ENCODE results near the gene THSD4. TPM values are rescaled to one million over a fixed set of nuclear protein-coding genes. Genes with fewer than 3 reads are reported as not detected.
"Not testable (repeated sequence)": the region's sequence is repeated elsewhere in the genome, so short reads cannot be mapped to it uniquely, and the experiment has no call there.

THSD4 gene
- total RNA-seq, 2 experiments from 2014 or later, result not detected

DNA sequence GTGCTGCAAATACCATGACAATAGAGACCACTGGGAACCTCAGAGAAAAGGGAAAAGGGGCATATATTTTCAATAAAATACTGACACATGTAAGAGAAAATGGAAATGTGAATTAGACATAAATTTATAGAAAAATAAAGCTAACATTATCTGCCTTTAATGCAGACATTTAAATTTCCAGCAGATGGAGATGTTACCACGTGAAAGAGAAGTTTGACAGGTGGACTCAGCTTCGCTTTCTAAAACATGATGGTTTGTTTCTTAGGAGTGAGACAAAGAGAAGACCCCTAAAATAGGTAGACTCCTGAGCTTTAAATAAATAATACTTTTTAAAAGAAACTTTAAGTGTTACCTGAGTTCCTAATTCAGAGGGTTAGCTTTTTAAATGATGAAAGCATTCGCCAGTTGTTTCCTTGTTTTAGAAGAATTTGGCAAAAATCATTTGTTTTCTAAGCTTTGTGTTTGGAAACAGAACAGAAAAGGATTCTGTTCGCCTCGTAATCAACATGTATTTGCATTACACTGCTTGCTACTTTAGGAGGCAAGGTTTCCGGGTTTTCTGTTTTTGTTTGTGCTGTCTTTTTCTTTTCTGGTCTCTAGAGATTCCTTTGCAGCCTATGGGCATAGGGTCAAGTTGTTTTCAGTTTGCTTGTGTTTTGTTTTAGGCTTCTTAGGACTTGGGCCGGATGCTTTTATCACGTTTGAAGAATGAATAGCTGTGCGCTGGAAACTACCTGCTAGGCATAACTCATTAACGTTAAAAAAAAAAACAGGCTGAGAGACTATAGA lies 271.4 kb downstream of the THSD4 start:
- CTCF ChIA-PET, result interaction anchor here (0.9 to 4.6 kb wide), 12 partner anchors 8 to 357 kb away, joined by 3 to 22 read pairs (median 4); no protein-coding TSS in a partner anchor
- Mint-ChIP-seq H3K27me3 (ENCODE audit: low read depth) (peaks cover 33% of the 10 kb centered on the region), H3K36me3 (ENCODE audit: low read depth) (no peaks in the 10 kb centered on the region), H3K4me3 (no peak overlapping the region), H3K9me3 (ENCODE audit: insufficient read depth) (no peaks in the 10 kb centered on the region), H3K27ac (no peak overlapping the region), H3K4me1 (ENCODE audit: low read depth) (no peaks in the 10 kb centered on the region)
- DNase-seq (no peak), ATAC-seq (no peak)
- POLR2A ChIA-PET, result interaction anchor here (0.7 kb wide), 1 partner anchor 38 kb away, joined by 3 read pairs; no protein-coding TSS in a partner anchor

DNA sequence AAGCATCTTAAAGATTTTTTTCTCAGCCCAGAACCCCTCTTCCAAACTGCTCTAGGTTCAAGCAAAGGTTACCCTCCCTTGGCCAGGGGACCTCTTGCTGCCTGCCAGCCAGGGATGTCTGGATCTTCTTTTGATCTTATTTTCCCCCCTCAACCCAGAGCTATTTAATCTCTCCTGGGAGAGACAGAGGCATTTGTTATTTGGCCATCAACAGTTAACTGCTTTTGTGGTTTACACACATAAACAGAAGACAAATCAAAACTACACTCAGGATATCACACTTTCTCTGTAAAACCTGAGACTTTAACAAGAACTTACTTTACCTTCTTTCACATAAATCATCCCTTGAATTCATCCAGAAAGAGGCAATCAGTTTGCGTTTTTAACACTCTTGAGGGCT lies 272.5 kb downstream of the THSD4 start:
- Mint-ChIP-seq H3K9me3 (ENCODE audit: insufficient read depth) (no peaks in the 10 kb centered on the region), H3K36me3 (ENCODE audit: low read depth) (no peaks in the 10 kb centered on the region), H3K27ac (no peak overlapping the region), H3K27me3 (ENCODE audit: low read depth) (peaks cover 30% of the 10 kb centered on the region), H3K4me1 (ENCODE audit: low read depth) (no peaks in the 10 kb centered on the region), H3K4me3 (no peak overlapping the region)
- ChIA-PET CTCF (interaction anchor here (1.8 to 4.6 kb wide), 2 partner anchors 9 to 56 kb away, joined by 5 to 22 read pairs; no protein-coding TSS in a partner anchor), POLR2A (no interaction called here)
- ATAC-seq (no peak), DNase-seq (no peak)

DNA sequence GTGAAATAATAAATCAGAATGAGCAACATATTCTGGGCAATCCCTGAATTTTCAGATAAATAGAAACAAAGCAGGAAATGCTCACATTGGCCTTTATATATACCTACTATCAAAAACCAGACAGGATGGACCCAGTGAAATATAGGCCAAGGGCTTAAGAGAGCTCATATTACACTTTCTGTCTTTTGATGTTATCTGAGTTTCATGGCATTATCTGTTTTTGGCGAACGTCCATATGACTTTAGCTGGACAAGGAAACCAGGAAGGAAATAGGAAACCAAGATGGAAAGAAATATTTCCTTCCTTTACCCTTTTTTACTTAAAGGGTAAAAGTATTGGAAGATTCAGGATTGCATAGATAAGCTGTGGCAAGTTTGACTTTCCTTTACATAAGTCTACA lies 274.8 kb downstream of the THSD4 start:
- ATAC-seq, result no peak
- no peaks in the 10 kb centered on the region for H3K4me1 Mint-ChIP-seq (ENCODE audit: low read depth)
- no peak overlapping the region for H3K4me3 Mint-ChIP-seq
- CTCF ChIA-PET, result no interaction called here
- H3K27ac Mint-ChIP-seq, result no peak overlapping the region
- H3K9me3 Mint-ChIP-seq (ENCODE audit: insufficient read depth), result no peaks in the 10 kb centered on the region
- H3K36me3 Mint-ChIP-seq (ENCODE audit: low read depth), result no peaks in the 10 kb centered on the region
- no peak for DNase-seq
- H3K27me3 Mint-ChIP-seq (ENCODE audit: low read depth), result peaks cover 30% of the 10 kb centered on the region
- POLR2A ChIA-PET, result no interaction called here

DNA sequence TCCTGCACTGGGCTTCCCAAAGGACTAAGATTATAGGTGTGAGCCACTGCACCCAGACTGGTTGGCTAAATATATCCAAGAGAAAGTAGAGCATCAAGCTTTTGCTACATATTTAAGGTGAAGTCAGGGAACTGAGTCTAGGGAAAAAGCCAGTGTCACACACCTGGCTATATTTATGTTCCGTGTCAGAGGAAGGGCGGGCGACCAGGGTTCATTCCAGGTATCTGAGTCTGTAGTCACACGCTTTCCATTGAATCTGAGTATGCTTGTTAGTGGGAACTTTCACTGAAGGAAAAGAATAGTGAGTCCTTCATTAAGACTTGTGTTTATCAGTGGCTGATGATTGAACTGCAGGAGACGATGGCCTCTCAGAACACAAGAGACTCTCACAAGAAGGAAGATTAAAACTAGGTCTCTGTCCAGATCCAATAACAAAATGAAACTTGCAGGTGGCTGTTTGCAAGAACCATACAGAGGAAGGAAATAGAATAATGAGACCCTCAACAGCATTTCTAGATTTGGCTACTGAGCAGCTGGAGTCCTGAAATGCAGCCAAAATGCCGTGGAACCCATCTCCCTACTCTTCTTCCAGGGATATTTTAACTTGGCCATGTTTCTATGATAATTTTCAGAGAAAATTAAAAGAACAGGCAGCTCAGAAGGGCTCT lies 276.3 kb downstream of the THSD4 start:
- H3K27me3 Mint-ChIP-seq (ENCODE audit: low read depth), result peaks cover 20% of the 10 kb centered on the region
- ChIA-PET CTCF (no interaction called here), POLR2A (interaction anchor here (0.6 kb wide), 1 partner anchor 1476 kb away, joined by 3 read pairs; no protein-coding TSS in a partner anchor)
- H3K4me1 Mint-ChIP-seq (ENCODE audit: low read depth), result no peaks in the 10 kb centered on the region
- ATAC-seq, result no peak
- no peak for DNase-seq
- H3K4me3 Mint-ChIP-seq, result no peak overlapping the region
- no peaks in the 10 kb centered on the region for H3K9me3 Mint-ChIP-seq (ENCODE audit: insufficient read depth)
- no peak overlapping the region for H3K27ac Mint-ChIP-seq
- H3K36me3 Mint-ChIP-seq (ENCODE audit: low read depth), result no peaks in the 10 kb centered on the region

DNA sequence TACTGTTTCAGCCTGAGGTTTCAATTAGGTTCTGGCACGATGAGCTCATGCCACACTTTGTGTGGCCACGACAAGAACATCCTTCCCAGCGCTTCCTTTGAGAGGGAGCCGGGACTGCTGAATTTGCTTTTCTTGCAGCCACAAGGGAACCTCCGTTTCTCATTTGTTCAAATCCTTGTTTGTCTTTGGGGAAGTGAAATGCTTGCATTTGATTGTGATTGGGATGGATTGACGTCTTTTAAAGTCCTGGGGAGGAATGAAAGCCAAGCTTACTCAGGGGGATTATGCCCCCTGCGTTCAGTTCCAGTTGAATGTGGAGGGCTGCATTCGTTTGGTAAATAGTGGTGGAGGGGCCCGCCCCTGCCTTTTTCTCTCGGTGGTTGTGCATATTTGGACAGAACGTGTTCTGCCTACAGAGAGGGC lies 277.6 kb downstream of the THSD4 start:
- ChIA-PET CTCF (no interaction called here), POLR2A (no interaction called here)
- Mint-ChIP-seq H3K27me3 (ENCODE audit: low read depth) (peaks cover 9% of the 10 kb centered on the region), H3K9me3 (ENCODE audit: insufficient read depth) (no peaks in the 10 kb centered on the region), H3K4me1 (ENCODE audit: low read depth) (no peaks in the 10 kb centered on the region), H3K36me3 (ENCODE audit: low read depth) (no peaks in the 10 kb centered on the region), H3K27ac (no peak overlapping the region), H3K4me3 (no peak overlapping the region)
- ATAC-seq, result no peak
- no peak for DNase-seq

DNA sequence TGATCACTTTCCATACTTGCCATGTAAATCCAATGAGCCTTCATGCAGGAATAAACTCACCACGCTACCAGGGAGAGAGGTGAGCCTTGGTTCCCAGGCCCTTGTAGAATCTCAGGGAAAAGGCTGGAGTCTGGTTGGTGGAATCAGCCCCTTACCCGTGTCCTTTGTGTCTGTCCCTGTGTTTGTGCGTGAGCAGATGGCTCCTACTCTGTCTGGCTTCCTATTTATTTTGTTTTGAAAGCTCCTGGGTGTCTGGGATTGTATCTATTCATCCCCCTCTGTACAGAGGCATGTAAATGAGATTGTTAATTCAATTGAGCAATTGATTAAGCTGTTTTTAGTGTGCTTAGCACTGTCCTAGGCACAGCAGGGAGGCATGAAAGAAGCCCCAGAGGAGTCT lies 278.1 kb downstream of the THSD4 start:
- H3K9me3 Mint-ChIP-seq (ENCODE audit: insufficient read depth), result no peaks in the 10 kb centered on the region
- no peaks in the 10 kb centered on the region for H3K4me1 Mint-ChIP-seq (ENCODE audit: low read depth)
- H3K27me3 Mint-ChIP-seq (ENCODE audit: low read depth), result peaks cover 5% of the 10 kb centered on the region
- no peak overlapping the region for H3K27ac Mint-ChIP-seq
- ChIA-PET CTCF (no interaction called here), POLR2A (no interaction called here)
- no peak overlapping the region for H3K4me3 Mint-ChIP-seq
- no peaks in the 10 kb centered on the region for H3K36me3 Mint-ChIP-seq (ENCODE audit: low read depth)
- DNase-seq (no peak), ATAC-seq (no peak)

DNA sequence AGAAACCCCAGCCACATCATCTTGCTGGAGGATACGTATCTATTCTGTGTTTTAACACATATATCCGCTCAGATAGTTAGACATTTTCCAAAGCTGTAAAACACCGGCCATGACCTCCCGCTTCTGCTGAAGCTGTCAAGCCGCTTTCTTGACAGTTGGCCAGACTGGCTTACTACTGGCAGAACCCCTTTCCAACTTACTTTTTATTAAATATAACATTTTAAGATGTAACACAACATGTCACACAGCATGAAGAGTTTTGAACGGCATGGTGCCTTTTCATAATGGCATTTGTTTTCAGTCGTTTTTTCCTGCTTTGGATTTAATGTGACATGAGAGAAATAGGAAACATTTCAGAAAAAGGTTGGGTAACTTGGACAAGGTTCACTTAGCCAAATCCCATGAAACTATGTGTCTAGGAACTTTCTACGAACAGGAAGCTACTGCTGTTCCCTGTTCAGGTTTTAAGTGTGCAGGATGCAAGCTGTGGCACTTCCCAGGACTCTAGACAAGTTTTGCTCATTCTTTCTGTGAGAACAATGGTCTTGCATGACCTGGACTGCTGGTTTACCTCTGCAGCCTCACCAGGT lies 281.4 kb downstream of the THSD4 start:
- H3K36me3 Mint-ChIP-seq (ENCODE audit: low read depth), result no peaks in the 10 kb centered on the region
- ChIA-PET POLR2A (no interaction called here), CTCF (no interaction called here)
- no peak for DNase-seq
- no peaks in the 10 kb centered on the region for H3K4me1 Mint-ChIP-seq (ENCODE audit: low read depth)
- H3K27ac Mint-ChIP-seq, result no peak overlapping the region
- no peak overlapping the region for H3K4me3 Mint-ChIP-seq
- no peaks in the 10 kb centered on the region for H3K9me3 Mint-ChIP-seq (ENCODE audit: insufficient read depth)
- H3K27me3 Mint-ChIP-seq (ENCODE audit: low read depth), result no peaks in the 10 kb centered on the region
- ATAC-seq, result no peak

DNA sequence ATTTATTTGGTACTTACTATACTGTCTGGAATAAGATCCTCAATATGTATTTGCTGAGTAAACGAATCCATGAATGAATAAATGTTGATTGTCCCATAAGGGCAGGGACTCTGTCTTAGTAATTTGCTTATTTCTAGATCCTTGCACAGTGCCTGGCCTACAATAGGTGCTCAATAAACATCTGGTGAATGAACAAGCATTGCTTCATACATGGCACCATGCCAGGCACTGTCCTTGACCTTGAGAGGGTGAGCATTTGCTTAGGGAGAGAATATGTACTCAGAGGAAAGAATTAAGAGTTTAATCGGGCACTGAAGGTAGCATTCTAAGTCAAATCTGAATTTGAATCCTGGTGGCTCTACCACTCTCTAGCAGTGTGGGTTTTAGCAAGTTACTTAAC lies 282.1 kb downstream of the THSD4 start:
- CTCF ChIA-PET, result no interaction called here
- POLR2A ChIA-PET, result no interaction called here
- no peaks in the 10 kb centered on the region for H3K36me3 Mint-ChIP-seq (ENCODE audit: low read depth)
- H3K4me1 Mint-ChIP-seq (ENCODE audit: low read depth), result no peaks in the 10 kb centered on the region
- H3K9me3 Mint-ChIP-seq (ENCODE audit: insufficient read depth), result no peaks in the 10 kb centered on the region
- no peak overlapping the region for H3K4me3 Mint-ChIP-seq
- no peaks in the 10 kb centered on the region for H3K27me3 Mint-ChIP-seq (ENCODE audit: low read depth)
- ATAC-seq (no peak), DNase-seq (no peak)
- H3K27ac Mint-ChIP-seq, result no peak overlapping the region

DNA sequence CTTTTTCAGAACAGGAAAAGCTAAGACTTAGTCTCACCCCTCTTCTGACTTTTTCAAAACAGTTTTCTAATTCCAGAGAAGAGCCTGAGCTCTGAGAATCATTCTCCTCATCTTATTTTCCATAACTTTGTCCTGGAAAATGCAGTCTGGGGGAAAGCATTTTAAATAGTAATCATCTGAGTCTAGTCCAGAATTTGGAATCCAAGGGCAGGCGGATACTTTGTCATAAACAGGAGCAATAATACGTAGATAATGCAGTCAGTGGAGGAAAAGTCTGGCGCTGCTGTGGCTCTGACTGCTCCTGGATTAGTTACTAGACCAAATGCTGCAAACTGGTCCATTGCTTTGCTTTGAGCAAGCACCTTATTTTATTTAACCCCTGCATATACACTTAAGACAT lies 285.0 kb downstream of the THSD4 start:
- Mint-ChIP-seq H3K4me1 (ENCODE audit: low read depth) (no peaks in the 10 kb centered on the region), H3K27ac (no peak overlapping the region), H3K9me3 (ENCODE audit: insufficient read depth) (no peaks in the 10 kb centered on the region), H3K27me3 (ENCODE audit: low read depth) (no peaks in the 10 kb centered on the region), H3K4me3 (no peak overlapping the region), H3K36me3 (ENCODE audit: low read depth) (no peaks in the 10 kb centered on the region)
- POLR2A ChIA-PET, result no interaction called here
- ATAC-seq (no peak), DNase-seq (no peak)
- CTCF ChIA-PET, result interaction anchor here (2.4 kb wide), 1 partner anchor 14 kb away, joined by 11 read pairs; no protein-coding TSS in a partner anchor

DNA sequence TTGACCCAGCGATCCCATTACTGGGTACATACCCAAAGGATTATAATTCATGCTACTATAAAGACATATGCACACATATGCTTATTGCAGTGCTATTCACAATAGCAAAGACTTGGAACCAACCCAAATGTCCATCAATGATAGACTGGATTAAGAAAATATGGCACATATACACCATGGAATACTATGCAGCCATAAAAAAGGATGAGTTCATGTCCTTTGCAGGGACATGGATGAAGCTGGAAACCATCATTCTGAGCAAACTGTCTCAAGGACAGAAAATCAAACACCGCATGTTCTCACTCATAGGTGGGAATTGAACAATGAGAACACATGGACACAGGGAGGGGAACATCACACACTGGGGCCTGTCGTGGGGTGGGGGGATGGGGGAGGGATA lies 286.5 kb downstream of the THSD4 start:
- CTCF ChIA-PET; H3K27ac Mint-ChIP-seq; H3K4me3 Mint-ChIP-seq; H3K36me3 Mint-ChIP-seq (ENCODE audit: low read depth); DNase-seq; H3K4me1 Mint-ChIP-seq (ENCODE audit: low read depth); POLR2A ChIA-PET; H3K9me3 Mint-ChIP-seq (ENCODE audit: insufficient read depth); H3K27me3 Mint-ChIP-seq (ENCODE audit: low read depth); ATAC-seq: not testable (repeated sequence)

DNA sequence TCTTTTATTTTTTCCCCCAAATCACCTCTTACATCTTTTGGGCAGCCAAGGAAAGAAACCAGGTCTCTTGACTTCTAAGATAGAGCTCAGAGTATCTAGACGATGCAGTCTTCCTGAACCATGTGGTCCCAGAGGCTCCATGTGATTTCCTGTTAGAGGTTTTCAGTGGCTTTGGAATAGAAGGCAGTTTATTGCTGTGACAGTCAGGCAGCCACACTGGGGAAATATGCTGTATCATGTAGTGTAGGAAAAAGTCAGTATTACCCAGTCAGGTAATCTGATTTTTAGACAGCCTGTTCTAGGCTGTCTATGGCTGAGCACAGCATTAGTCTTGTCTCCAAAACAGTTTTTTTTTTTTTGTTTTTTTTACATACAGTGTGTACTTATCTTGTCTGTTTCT lies 294.3 kb downstream of the THSD4 start:
- Mint-ChIP-seq H3K4me1 (ENCODE audit: low read depth) (no peaks in the 10 kb centered on the region), H3K27me3 (ENCODE audit: low read depth) (peaks cover 6% of the 10 kb centered on the region), H3K36me3 (ENCODE audit: low read depth) (no peaks in the 10 kb centered on the region), H3K9me3 (ENCODE audit: insufficient read depth) (no peaks in the 10 kb centered on the region), H3K27ac (no peak overlapping the region), H3K4me3 (no peak overlapping the region)
- ChIA-PET CTCF (no interaction called here), POLR2A (no interaction called here)
- DNase-seq, result no peak
- no peak for ATAC-seq

DNA sequence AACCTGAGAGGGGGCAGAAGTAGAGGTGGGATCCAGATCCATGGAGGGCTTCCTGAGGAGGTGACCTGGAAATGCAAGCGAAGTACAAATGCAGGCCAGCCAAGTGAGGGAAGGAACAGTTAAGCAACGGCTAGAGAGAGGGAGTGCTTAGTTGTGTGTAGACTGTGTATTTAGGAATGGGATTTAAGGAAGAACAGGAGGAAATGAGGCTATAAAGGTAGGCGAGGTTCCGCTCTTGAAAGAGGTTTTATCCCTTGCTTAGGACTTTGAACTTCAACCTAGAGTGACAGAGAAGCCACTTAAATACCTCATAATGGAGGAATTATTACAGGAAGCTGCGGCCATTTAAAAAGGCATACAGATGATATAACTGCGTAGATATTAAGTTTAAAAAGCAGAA lies 295.1 kb downstream of the THSD4 start:
- no peaks in the 10 kb centered on the region for H3K36me3 Mint-ChIP-seq (ENCODE audit: low read depth)
- H3K4me3 Mint-ChIP-seq, result no peak overlapping the region
- CTCF ChIA-PET, result no interaction called here
- DNase-seq (no peak), ATAC-seq (no peak)
- POLR2A ChIA-PET, result no interaction called here
- H3K9me3 Mint-ChIP-seq (ENCODE audit: insufficient read depth), result no peaks in the 10 kb centered on the region
- H3K4me1 Mint-ChIP-seq (ENCODE audit: low read depth), result no peaks in the 10 kb centered on the region
- no peak overlapping the region for H3K27ac Mint-ChIP-seq
- peaks cover 6% of the 10 kb centered on the region for H3K27me3 Mint-ChIP-seq (ENCODE audit: low read depth)

Measured in activated CD8-positive, alpha-beta T cell treated with anti-CD3 and anti-CD28 coated beads, Interleukin-2, amount 10 ng/mL, durations not matched to agents 7 days and 5 days (primary cell).